ENCODE measurements around the gene GALNT10.
"Not testable (repeated sequence)": the region's sequence is repeated elsewhere in the genome, so short reads cannot be mapped to it uniquely, and the experiment has no call there.

GALNT10 gene

DNA sequence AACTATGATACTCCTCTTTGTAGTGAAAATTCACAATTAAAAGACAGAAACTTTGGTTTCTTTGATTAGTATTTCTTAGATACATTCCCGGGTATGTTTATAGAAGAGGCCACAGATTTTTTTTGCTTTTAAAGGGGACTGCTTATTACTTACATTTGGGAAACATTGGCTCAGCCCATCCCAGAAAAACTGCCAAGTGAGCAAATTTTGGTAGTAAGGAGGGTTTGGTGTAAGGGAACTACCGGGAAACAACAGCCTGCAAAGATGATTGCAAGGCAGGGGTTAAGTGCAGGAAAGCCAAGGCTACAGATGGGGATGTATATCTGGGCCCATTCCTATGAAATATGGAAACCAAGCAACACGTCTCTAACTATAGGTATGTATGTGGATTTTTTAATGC, 166.4 kb downstream of the GALNT10 start:
- no peak for ATAC-seq
- no peak for DNase-seq

DNA sequence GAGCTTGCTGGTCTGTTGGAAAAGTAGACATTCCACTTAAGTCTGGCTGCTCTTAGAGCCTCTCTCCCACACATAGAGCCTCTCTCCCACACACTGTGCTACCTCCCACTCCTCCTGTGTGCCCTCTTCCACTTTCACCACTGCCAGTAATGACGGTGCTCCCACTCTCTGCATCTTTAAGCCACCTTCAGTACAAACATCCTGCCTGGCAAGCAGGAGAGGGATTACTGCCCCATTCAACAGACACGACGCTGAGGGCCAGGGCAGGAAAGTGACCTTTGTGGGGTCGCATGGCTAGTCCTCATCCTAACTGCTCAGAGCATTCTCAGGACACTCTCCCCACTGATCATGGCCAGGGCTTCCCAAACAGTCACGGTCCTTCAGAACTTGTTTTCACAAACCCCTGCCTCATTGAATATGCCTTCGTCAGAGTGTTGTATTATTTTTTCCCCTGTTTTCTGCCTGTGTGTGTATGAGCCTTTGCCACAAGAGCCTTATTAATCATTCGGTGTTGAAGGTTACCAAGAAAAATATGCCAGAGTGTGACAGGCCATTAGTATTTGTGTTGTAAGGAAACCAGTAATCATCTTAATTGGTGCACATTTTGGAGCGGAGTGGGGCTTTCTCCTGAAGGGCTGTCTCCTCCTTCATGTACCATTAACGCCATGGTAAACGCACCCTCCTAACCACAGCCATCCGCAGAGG, 168.1 kb downstream of the GALNT10 start:
- ATAC-seq (no peak), DNase-seq (no peak)

DNA sequence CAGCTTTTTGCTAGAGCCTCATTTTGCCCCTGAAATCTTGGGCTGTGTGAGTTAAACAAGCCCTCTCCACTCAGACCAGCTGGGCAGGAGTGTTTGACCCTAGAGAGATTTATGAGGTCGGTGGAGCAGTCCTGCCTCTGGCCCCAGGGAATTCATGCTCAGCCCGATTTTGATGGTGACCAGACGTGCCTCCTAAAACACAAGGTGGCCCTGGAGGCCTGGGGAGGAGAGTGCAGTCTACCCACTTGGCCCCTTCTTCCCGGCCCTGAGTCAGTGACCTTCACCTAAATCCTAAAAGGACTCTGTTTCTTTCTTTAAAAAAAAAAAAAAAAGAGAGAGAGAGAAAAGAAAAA, 168.7 kb downstream of the GALNT10 start:
- DNase-seq (no peak), ATAC-seq (no peak)

DNA sequence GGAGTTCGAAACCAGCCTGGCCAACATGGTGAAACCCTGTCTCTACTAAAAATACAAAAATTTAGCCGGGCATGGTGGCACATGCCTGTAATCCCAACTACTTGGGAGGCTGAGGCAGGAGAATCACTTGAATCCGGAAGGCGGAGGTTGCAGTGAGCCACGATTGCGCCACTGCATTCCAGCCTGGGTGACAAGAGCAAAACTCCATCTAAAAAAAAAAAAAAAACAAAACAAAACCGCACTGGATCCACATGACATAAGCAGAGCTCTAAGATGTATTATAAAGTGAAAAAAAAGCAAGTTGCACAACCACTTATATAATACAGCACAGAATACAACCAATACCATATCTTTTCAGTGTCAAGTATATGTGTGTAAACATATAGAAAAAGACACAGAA, 169.7 kb downstream of the GALNT10 start:
- DNase-seq, ATAC-seq: not testable (repeated sequence)

DNA sequence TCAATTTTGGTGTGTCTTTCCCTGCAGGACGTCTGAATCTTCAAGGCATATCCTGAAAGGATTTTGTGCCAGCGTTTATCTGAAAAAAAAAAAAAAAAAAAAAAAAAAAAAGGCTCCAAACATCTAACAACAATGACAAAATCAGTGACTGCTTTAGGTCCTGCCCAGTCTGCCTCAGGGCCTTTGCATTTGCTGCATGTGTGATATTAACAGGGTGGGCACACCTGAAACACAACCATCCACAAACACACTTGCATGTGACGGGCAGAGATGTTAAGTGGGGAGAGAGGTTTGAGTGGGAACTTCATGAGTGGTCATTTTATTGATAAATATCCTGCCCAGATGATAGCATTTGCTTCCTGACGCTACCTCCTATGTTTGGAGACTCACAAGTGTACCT, 172.9 kb downstream of the GALNT10 start:
- ATAC-seq (no peak), DNase-seq (no peak)

DNA sequence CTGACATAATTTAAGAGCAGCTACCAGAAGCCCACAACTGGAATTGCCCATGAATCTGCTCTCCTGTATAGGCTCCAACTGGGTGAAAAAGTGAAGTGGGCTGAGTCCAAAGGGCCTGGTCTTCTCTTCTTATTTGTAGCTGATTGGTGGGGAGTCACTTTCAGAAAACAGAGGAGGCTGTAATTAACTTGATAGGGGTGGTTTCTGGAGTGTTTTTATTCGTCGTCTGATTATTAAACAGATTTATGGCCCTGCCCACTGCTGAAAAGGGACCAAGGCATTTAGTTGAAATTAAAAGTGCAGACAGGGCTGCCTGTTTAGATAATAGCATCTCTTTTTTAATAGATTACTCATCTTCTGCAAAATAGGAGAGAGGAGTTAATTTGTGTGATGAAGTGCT, 174.2 kb downstream of the GALNT10 start:
- DNase-seq, result no peak
- no peak for ATAC-seq

DNA sequence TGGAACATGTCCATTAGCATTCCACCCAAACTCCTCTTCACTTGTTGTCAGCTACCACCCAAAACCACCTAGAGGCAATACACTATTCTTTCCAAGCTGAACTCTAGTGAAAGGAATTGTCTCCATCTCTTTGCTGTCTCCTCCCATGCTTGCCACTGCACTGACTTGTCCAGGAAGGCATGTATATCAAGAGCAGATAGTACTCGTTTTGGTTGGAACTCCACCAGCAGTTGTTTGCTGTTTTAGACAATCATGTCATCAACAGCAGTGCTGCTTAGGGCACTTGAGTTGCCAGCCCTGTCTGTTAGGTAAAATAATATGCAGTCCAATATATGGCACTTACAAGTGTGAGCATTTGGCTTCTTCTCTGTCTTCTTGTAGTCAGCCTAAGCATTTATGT, 175.3 kb downstream of the GALNT10 start:
- ATAC-seq (no peak), DNase-seq (no peak)

DNA sequence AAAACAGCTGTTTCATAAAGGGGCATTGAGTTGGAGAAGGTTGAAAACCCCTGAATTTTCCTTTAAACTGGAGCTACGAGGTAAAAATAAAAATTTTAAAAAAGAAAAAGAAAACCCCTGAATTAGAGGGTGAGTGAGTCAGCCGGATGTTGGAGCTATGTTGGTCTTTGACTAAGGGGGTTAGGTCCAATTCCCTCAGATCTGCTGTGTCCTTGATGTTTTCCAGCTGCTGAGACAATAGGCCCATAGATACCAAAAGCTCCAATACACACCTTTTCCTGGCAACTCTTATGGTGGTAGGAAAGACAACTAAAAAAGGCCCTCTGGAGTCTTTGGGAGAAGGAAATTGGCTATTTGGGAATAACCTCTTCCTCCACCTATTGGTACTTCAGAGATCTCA, 175.8 kb downstream of the GALNT10 start:
- no peak for DNase-seq

DNA sequence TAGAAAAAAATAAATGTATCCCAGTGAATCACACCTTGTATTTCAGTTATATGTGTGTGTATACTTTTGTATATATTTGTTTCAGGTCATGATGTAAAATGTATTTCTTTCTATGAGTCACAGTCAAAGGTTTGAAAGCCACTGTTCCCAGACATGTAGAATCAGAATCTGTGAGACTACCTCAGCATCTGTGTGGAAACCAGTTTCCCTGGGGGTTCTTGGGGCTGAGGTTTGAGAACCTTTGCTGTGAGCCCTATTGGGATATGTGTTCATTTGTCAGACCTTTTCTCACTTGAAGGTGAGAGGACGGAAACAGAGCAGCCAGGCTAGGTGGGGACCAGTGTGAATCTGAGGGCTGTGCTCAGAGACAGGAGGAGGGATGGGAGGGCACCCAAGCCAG, 176.6 kb downstream of the GALNT10 start:
- no peak for ATAC-seq
- no peak for DNase-seq

More for the DNA sequence above, 175.8 kb downstream of the GALNT10 start:
- no peak for ATAC-seq

DNA sequence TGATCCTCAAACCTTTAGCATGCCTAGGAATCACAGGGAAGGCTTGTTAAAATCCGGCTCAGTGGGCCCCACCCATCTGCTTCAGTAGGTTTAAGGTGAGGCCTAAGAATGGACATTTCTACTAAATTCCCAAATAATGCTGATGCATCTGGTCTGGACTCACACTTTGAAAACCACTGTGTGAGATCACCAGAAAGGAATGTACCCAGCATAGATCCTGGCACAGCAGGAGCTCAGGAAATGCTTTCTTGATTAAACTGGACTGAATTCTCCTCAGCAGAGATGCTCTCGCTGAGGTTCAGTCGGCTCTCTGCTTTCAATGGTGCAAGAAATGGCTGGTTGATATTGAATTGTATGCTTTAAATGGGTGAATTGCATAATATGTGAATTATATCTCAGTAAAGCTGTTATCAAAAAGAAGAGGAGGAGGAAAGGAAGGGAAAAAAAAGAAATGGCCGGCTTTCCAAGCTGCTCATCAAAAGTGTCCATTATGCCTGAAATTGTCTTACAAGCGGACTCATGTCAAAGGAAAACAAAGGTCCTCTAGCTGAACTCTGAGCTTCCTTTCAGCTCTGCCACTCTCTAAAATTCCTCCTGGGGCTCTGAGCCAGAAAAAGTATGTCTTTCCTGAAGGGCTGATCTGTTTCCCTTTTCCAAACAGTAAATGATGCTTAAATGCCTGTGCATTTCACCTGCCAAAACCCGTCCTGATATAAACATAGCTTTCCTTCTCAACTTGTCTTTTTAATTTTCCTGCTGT, 177.7 kb downstream of the GALNT10 start:
- ATAC-seq, result no peak

DNA sequence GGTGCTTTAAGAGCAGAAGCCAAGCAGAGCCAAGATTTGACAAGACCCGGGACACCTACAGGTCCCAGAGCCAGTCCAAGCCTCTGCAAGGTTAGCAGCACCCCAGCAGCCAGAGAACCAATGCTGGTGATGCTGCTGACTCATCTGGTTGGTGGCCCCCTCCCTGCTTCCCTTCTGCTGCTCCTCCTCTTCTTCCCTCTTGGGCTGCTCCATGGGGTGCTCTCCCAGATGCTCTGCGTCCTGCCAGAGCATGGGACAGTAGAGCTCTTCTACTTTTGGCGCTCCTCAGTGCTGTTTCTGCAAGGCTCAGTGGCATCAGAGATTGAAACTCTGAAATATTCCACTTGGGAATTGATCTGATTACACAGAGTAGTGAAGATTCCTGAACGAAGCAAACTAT, 179.1 kb downstream of the GALNT10 start:
- no peak for DNase-seq
- no peak for ATAC-seq

More for the DNA sequence above, 177.7 kb downstream of the GALNT10 start:
- DNase-seq, result no peak

DNA sequence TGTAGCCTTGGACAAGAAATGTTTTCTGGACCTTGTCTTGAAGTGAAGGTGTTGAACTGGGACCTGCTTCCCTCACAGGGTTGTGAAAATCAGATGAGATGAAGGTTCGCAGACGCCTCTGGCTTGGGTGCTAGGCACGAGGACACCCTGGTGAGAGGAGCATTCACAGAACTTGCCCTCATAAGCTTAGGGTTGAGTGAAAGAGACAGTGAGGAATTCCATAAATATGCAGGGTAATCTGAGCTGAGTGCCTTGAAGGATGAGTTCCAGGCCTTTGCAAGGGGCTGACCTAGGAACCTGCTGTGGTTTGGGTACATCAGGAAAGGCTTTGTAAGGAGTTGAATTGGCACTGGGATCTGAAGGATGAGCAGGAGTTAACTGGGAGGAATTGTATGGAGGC, 179.6 kb downstream of the GALNT10 start:
- DNase-seq (no peak), ATAC-seq (no peak)

DNA sequence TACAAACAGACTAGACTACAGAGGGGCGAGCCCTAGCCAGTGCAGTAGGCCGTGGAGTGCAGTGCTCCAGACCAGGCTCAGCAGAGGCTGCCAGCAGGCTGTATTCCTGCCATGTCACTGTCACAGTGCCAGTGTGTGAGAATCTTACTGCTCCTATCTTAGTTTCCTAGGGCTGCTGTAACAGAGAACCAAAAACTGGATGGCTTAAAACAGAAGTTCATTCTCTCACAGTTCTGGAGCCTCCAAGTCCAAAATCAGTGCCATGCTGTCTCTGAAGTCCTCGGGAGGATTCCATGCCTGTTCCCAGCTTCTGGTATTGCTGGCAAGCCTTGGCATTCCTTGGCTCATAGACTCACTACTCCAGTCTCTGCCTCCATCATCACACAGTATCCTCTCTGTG, 180.3 kb downstream of the GALNT10 start:
- ATAC-seq (no peak), DNase-seq (no peak)

DNA sequence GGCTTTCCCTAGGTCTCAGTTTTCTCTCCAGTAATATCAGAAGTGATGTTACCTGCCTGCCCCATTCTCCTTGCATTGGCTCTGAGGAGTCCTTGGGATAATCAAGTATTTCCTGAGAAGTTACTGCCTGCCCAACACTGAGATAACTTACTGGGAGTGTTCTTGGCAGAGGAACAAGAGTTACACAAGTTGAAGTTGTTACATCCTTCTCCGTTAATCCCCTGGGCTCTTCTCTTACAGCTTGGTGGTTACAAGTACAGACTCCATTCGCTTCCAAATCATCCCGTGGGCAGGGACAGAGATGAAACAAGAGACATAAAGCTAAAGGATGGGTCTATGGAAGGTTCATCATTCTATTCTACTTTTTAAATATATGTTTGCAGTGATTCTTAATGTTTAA, 181.2 kb downstream of the GALNT10 start:
- no peak for DNase-seq
- no peak for ATAC-seq

DNA sequence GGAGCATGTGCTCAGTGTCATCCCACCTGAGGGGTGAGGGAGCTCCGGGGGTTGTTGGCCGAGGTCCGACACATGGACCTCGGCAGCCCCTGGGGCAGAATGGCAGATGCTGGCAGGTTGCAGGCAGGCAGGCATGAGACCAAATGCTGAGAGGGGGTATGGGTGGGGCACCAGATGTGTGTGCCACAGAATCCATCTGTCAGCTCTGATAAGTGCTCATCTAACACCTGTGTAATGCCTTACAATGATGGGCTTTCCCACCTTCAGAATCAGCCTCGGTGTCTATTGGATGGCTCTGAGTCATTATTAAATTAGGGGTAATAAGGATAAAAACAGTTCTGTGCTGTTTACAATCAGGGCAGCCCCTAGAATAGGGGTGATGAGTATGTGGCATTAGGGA, 182.1 kb downstream of the GALNT10 start:
- no peak for ATAC-seq
- DNase-seq, result no peak

DNA sequence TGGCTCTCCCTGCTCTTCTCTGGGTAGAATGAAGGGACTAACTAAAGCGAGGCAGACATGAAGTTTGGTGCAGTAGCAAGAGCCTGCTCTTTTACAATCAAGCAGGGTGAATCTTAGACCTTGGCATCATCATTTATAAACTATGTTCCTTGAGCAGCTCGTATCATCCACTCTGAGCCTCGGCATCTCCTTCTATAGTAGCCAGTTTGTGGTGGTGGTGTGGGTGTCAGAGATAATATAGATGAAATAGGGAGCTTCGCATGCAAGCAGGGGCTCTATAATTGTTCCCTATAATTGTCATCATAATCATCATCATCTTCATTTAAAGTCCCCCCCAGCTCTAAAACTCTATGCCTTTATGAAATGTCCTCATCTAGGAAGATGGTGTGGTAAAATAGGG, 182.8 kb downstream of the GALNT10 start:
- DNase-seq (no peak), ATAC-seq (no peak)

DNA sequence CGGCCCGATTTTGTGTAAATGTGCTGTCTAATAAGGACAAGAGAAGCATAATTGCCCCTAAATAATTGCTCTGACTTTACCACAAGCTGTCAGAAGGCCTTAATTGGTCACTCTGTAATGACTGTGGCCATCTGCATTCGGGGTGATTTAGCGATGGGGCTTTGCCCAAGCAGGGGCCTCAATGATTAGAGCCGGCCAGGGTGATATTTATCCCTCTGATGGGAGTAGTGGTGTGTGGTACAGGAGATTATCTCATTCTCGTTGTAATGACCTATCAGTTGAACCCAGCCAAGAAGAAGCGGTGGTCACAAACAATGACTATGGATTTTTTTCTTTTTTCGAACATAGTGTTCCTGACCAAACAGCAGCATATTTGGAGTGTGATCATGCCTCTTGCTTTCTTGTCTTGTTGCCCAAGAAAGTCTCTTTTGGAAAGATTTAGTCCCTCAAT, 183.2 kb downstream of the GALNT10 start:
- no peak for ATAC-seq

DNA sequence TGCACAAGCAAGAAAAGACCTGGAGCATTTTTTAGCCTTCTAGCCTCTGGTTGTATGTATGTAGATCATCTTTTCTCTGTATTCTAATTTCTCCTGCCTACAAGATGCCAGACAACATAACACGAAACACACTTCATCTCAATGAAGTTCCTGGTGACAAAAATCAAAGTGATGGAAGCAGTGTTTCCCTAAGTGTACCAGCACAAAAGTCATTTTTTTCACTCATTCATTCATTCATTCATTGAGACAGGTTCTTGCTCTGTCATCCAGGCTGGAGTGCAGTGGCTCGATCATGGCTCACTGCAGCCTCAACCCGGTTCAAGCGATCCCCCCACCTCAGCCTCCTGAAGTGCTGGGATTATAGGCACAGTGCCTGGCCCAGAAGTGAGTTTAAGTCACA, 183.7 kb downstream of the GALNT10 start:
- ATAC-seq, result no peak
- no peak for DNase-seq

More for the DNA sequence above, 183.2 kb downstream of the GALNT10 start:
- no peak for DNase-seq

DNA sequence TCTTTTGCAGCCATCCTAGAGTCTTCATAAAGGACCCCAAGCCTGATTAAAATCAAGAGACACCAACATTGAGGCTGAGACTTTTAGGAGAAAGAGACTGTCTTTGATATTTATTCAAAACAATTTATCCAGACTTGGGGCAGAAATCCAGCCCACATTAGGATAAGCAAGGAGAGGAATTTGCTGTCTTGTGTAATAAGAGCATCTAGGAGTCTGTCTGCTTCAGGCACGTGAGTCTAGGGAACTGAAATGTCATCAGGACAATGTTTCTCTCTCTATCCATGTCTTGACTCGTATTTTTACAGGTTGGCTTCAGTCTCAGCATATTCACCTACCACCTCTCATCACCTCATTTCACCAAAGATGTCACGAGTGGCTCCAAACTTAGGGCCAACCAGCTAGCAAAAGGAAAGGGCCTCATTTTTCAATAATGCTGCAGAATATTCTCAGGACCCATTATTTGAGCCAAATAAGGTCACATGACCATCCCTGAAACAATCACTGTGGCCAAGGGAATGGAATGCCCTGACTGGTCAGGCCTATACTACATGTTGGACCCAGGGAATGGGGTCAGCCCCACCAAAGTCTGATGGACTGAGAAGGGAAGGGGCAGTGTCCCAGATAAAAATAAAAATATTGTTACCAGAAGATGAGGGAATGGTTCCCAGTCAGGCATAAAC, 184.9 kb downstream of the GALNT10 start:
- no peak for DNase-seq
- no peak for ATAC-seq

DNA sequence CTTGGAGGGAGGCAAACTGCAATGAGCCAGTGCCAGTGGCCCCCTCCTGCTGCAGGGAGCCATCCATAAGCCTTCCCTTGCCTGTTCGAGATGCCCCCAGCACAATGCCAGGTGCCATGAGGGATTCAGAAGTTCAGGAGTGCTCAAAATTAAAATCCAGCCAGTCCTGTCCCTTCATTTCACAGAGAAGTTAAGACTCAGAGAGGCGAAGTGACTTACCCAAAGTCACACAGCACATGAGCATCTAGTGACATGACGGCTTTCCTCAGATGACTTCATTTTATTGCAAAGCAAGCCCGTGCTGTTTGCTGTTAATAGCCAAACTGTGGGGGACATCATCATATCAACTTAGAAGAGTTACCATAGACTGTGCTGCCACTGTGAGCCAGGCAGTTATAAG, 185.9 kb downstream of the GALNT10 start:
- ATAC-seq, result no peak

DNA sequence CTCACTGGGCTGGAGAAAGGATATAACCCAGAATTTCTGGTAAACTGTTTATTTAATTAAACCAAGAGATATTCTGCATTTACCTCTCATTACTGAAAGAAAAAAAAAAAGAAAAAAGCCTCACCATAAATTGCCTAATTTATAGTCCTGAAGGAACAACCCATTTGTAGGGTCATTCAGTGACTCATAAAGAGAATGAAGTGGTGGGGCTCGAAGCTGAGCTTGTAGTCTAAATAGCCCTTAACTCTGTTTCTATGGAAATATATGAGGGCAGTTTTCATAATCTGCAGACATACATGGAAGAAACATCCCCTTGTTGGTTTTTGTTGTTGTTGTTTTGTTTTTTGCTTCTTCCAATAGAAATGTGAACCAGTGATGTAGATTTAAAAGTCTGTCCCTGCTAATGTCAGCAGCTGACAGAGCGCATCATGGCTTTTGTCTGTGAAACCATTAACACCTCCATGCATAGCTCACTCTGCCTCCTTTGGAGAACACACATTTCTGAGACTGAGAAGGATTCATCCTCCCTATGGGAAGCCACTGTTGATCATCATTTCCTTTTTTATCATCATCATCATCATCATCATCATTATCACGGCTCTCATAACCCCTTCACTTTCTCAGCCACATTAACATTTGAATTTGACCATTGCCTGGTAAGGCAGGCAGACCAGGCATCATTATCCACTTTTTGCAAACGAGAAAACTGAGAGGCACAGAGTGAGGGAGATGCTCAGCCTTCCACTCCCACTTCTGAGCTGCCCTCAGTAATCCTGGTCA, 187.4 kb downstream of the GALNT10 start:
- ATAC-seq (no peak), DNase-seq (no peak)

More for the DNA sequence above, 185.9 kb downstream of the GALNT10 start:
- no peak for DNase-seq

DNA sequence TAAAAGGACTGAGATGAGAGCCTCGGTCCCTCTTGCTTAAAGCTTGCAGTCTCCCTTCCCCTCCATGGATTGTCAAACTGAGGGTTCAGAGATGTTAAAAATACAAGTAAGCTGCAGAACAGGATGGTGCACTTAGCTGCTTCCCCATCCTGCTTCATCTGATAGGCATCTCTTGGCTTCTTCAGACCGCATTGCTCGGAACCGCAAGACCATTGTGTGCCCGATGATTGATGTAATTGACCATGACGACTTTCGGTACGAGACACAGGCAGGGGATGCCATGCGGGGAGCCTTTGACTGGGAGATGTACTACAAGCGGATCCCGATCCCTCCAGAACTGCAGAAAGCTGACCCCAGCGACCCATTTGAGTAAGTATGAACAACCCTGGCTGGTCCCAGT, 189.7 kb downstream of the GALNT10 start:
- no peak for ATAC-seq

More for the DNA sequence above, 189.7 kb downstream of the GALNT10 start:
- no peak for DNase-seq

Measured in stimulated activated naive CD8-positive, alpha-beta T cell treated with anti-CD3 and anti-CD28 coated beads, Interleukin-15, Interleukin-2, amounts not matched to agents 100 U/mL and 50 U/mL, for 24 hours (primary cell).